Esophagus (tissue), 2 donors: ENCODE data around the gene CSTB. TPM values are rescaled to one million over a fixed set of nuclear protein-coding genes. Genes with fewer than 3 reads are reported as not detected.

Experiments used
- H3K27ac ChIP-seq, 2 donors: one replicate each; pipeline ENCODE4 v1.5.1; 2013; ENCODE audit warnings: low read depth in 2 of 2, mild to moderate bottlenecking in 2 of 2, inconsistent platforms in 1 of 2, low read length in 1 of 2, moderate library complexity in 1 of 2
- H3K27me3 ChIP-seq, 2 donors: one replicate each; pipeline ENCODE4 v1.6.1; 2013; ENCODE audit warnings: low read length in 2 of 2, control low read depth in 1 of 2, mild to moderate bottlenecking in 1 of 2; ENCODE audit not compliant: insufficient read depth in 2 of 2, control insufficient read depth in 1 of 2
- H3K36me3 ChIP-seq, 2 donors: one replicate each; pipeline ENCODE4 v1.6.1; 2013; ENCODE audit warnings: low read length in 1 of 2; ENCODE audit not compliant: control insufficient read depth in 2 of 2, insufficient read depth in 2 of 2
- H3K4me1 ChIP-seq, 2 donors: one replicate each; pipeline ENCODE4 v1.6.1; 2013; ENCODE audit warnings: low read length in 1 of 2; ENCODE audit not compliant: control insufficient read depth in 2 of 2, insufficient read depth in 2 of 2
- H3K4me3 ChIP-seq, 2 donors: one replicate each; pipeline ENCODE4 v1.5.1; 2013; ENCODE audit warnings: low read length in 2 of 2, mild to moderate bottlenecking in 2 of 2, low read depth in 1 of 2, moderate library complexity in 1 of 2
- H3K9me3 ChIP-seq, 2 donors: one replicate each; pipeline ENCODE4 v1.6.1; 2013; ENCODE audit warnings: mild to moderate bottlenecking in 2 of 2, low read depth in 1 of 2, low read length in 1 of 2, moderate library complexity in 1 of 2; ENCODE audit not compliant: control insufficient read depth in 2 of 2, insufficient read depth in 1 of 2
- WGBS, 2 donors: extraction: QIAGEN DNeasy Blood & Tissue Kit; methylation state at CpG; one replicate each; pipeline ENCODE4 v1.1.7; 2013; 5-methylcytosine and 5-hydroxymethylcytosine counted together
- polyA plus RNA-seq, 2 donors: library from polyadenylated mRNA; stranded (reverse); fragments of 200-250 nt; gene quantifications; one replicate each; pipeline ENCODE4 v1.2.3, GENCODE V29; 2013
- donor health status: healthy with polysubstance abuse.
- donor health status: Bipolar disorder and iron deficiency.

The CSTB gene
- polyA plus RNA-seq, 2 donors, result 3,514 to 5,149 TPM

GRCh38 chr21:43744725-43745124 lies 31.4 kb downstream of the CSTB start:
- Histone ChIP-seq H3K36me3 (peaks cover 0 to 43% of the 10 kb centered on the region in 2 donors), H3K27ac (no peak overlapping the region), H3K27me3 (no peaks in the 10 kb centered on the region), H3K4me1 (peaks cover 0 to 10% of the 10 kb centered on the region in 2 donors), H3K4me3 (no peak overlapping the region), H3K9me3 (no peaks in the 10 kb centered on the region)
- WGBS, 2 donors, result 97 to 98% methylated on average over 18 of the region's 18 CpGs

DNA sequence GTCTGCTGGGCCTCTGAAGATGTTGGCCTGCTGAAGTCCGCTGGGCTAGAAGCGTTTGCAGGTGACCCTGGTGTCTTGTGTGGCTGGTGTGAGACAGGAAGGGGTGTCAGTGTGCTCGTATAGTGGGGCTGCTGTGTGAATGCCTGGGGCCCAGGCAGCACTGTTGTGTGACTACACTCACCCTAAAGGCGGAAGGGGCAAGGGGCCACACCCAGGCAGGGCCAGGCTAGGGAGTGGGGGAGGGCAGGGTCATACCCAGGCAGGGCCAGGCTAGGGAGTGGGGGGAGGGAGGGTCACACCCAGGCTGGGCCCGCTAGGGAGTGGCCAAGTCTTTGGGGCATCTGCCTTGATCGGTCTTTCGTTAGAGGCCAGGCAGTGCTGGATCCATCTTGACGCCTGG lies 32.2 kb downstream of the CSTB start:
- Histone ChIP-seq H3K4me1 (peaks cover 0 to 10% of the 10 kb centered on the region in 2 donors), H3K27ac (peak overlapping the region in 1 of 2 donors; percentile 17), H3K36me3 (peaks cover 0 to 38% of the 10 kb centered on the region in 2 donors), H3K27me3 (no peaks in the 10 kb centered on the region), H3K9me3 (no peaks in the 10 kb centered on the region), H3K4me3 (no peak overlapping the region)
- WGBS, 2 donors, result 90 to 95% methylated on average over 8 of the region's 8 CpGs

DNA sequence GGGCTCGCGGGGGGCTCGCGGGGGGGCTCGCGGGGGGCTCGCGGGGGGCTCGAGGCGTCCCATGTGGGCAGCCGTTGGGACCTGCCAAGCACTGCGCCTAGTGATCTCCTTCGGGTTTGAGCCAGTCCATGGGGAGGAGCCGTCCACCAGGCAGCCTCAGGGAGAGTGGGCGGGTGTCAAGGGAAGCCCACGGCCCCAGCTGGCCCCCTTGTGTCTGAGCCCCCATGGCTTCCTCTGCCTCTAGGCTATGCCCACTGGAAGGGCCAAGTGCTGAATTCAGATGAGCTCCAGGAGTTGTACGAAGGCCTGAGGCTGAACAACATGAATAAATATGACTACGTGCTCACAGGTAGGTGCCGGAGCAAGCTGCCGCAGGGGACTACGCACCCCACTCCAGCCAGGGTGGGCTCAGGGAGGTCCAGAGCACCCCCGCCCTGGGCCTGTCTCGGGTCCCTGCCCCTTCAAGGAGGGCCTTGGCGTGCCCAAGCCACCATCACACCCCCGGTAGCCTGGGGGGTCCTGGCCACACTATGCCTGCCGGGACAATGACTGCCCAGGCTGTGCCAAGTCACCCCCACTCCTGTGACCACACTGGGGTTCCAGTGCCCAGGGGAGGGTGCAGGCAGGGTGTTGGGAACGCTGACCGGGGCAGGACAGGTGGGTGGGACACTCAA lies 34.5 kb downstream of the CSTB start:
- no peaks in the 10 kb centered on the region for H3K27me3 ChIP-seq
- H3K36me3 ChIP-seq, result peaks cover 0 to 46% of the 10 kb centered on the region in 2 donors
- H3K27ac ChIP-seq, result no peak overlapping the region
- H3K4me3 ChIP-seq, result no peak overlapping the region
- whole genome bisulfite sequencing, 2 donors, result 60 to 76% methylated on average over 21 to 28 of the region's 28 CpGs
- peaks cover 0 to 10% of the 10 kb centered on the region in 2 donors for H3K4me1 ChIP-seq
- no peaks in the 10 kb centered on the region for H3K9me3 ChIP-seq

DNA sequence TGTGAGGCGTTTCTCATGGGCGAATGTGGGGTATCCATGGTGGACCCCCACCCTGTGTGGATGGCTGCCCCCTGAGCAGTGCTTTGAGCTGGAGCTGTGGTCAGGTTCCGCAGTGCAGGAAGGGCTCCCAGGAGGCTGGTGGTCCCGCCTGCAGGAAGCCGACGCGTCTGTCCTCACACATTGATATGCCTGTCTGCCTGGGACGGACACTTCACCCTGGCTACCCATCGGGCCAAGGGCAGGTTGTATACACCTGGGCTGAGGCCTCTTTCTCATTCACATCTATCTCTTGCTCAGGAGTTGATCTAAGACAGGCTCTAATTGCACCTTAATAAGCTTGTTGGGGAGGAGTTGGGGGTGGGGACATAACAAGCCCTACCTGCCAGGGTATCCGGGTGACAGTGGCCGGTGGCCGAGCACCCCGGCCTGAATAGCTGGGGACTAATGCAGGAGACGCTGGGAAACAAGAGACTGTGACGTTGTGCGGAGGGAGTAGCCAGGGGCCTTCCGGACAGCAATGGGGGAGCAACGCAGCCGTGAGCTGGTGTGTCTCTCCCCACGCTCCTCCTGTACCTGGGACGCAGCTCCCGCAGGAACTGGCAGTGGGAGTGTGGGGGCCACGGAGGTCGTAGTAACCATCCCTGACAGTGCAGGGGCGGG lies 35.5 kb downstream of the CSTB start:
- peaks cover 0 to 10% of the 10 kb centered on the region in 2 donors for H3K4me1 ChIP-seq
- H3K4me3 ChIP-seq, result no peak overlapping the region
- H3K27me3 ChIP-seq, result no peaks in the 10 kb centered on the region
- WGBS, 2 donors, result 51 to 56% methylated on average over 23 to 25 of the region's 25 CpGs
- H3K9me3 ChIP-seq, result no peaks in the 10 kb centered on the region
- H3K36me3 ChIP-seq, result peaks cover 0 to 45% of the 10 kb centered on the region in 2 donors
- peak overlapping the region in 1 of 2 donors; percentile 71 for H3K27ac ChIP-seq

GRCh38 chr21:43739621-43740435 lies 36.3 kb downstream of the CSTB start:
- peaks cover 0 to 11% of the 10 kb centered on the region in 2 donors for H3K4me1 ChIP-seq
- no peak overlapping the region for H3K27ac ChIP-seq
- peaks cover 0 to 46% of the 10 kb centered on the region in 2 donors for H3K36me3 ChIP-seq
- 86 to 90% methylated on average over 25 of the region's 25 CpGs for WGBS, 2 donors
- no peak overlapping the region for H3K4me3 ChIP-seq
- no peaks in the 10 kb centered on the region for H3K9me3 ChIP-seq
- H3K27me3 ChIP-seq, result no peaks in the 10 kb centered on the region

DNA sequence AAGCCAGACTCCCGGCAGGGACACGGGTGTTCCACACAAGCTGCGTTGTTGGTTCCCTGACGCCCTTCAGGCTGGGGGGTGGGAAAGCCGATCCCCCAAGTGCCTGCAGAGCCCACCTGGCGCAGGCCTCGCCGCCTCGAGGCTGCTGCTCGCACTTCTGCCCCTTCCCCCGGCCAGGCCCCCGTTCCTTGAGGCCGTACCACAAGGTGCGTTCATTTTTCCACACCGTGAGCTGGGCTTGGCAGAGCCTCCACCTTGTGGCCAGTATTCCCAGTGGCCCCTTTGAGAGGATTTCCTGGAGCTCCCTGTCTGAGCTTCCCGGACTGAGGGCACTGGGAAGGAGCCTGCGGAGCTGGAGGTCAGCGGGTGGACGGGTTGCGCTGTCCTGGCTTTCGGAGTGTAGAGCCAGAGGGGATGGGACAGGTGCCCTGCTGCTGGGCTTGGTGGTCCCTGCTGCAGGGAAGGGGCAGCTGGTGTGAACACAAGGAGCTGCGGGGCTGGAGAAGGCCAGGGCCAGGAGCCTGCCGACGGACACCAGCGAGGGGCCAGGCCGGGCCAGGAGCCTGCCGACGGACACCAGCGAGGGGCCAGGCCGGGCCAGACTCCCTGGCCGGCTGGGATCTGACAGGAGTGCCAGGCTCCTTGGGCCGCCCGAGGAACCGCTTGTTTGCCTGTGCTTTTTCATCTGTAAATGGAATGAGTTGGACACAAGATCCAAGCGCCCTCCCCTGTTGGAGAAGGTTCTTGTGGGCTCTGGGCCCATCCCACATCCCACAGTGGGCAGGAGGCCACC lies 38.8 kb downstream of the CSTB start:
- peaks cover 0 to 32% of the 10 kb centered on the region in 2 donors for H3K36me3 ChIP-seq
- no peak overlapping the region for H3K4me3 ChIP-seq
- 92 to 94% methylated on average over 35 of the region's 35 CpGs for WGBS, 2 donors
- H3K4me1 ChIP-seq, result peaks cover 0 to 21% of the 10 kb centered on the region in 2 donors
- no peaks in the 10 kb centered on the region for H3K9me3 ChIP-seq
- no peaks in the 10 kb centered on the region for H3K27me3 ChIP-seq
- no peak overlapping the region for H3K27ac ChIP-seq

DNA sequence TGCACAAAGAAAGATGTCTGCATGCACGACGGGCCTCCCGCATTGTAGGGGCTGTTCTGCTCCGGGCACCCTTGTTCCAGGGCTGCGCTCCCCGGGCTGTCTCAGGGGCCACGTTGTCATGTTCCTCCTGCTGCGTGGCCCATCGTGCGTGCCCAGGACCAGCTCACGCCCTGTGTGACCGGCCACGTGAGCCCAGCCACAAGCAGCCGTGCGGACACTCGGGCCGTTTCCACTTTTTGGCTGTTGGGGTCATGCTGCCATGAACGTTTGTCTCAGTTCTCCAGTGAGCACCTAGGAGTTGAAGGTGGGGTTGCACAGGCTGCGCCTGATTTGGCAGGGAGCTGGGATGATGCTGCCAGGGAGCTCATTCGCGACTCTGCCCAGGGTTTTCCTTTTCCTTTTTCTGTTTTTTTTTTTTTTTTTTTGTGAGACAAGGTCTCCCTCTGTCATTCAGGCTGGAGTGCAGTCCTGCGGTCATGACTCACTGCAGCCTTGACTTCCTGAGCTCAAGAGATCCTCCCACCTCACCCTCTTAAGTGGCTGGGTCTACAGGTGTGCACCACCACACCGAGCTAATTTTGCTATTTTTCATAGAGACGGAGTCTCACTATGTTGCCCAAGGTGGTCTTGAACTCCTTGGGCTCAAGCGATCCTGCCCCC lies 39.8 kb downstream of the CSTB start:
- Histone ChIP-seq H3K36me3 (peaks cover 0 to 27% of the 10 kb centered on the region in 2 donors), H3K4me3 (no peak overlapping the region), H3K27ac (no peak overlapping the region), H3K4me1 (peaks cover 4 to 30% of the 10 kb centered on the region in 2 donors), H3K27me3 (no peaks in the 10 kb centered on the region), H3K9me3 (no peaks in the 10 kb centered on the region)
- WGBS, 2 donors, result 92 to 93% methylated on average over 25 of the region's 25 CpGs

DNA sequence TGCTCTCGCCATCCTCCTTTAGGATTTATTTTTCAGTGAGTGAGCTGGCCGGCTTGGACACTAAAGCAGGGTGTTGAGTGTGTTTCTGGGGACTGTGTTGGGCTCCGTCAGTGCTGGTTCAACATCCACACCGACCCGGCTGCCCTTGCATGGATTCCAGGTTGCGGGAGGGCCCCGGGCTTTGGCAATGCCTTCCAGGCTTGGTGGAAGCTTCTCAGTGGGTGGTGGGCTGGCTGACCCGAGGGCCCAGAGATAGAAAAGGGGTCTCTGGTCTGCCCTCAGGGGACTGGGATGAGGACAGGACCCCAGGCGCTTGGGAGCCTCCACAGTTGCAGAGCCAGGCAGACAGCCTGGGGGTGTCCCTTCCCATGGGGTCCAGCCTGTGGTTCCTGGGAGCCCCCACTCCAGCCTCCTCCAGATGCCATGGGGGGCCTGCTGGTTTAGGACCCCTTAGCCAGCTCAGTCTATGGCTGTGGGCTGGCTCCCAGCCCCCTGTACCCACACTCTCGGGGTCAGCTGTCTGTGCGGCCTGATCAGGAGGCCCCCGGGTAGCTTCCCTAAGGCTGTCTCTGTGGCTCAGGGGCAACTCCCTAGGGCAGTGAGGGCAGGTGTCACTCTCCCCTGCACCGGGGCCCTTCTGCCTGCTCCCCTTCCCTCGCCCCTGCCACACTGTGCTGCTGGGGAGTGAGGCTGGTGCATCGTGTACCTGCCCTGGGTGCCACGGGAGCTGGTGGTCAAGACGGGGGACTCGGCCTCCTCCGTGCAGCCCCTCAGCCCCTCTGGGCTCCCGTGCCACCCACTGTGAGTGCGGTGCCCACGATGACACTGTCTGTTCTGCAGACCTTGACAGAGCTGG lies 40.6 kb downstream of the CSTB start:
- Histone ChIP-seq H3K27me3 (no peaks in the 10 kb centered on the region), H3K9me3 (no peaks in the 10 kb centered on the region), H3K36me3 (peaks cover 0 to 26% of the 10 kb centered on the region in 2 donors), H3K4me1 (peaks cover 5 to 29% of the 10 kb centered on the region in 2 donors), H3K4me3 (no peak overlapping the region), H3K27ac (peak overlapping the region in 1 of 2 donors; percentile 88)
- 90 to 92% methylated on average over 22 of the region's 22 CpGs for WGBS, 2 donors
